GDM1 (cell line): ENCODE results near the gene MYO1G.
A peak's percentile ranks its signal among the peaks of the same experiment; 100 is the strongest.

ENCODE experiments used
- DNase-seq: peaks from one replicate; lab custom pipeline; 2025; lab: John Stamatoyannopoulos, UW

The MYO1G gene

GRCh38 chr7:44981035-44981706 lies 2.4 kb upstream of the MYO1G start:
- no peak for DNase-seq

- no peak for DNase-seq
These were observed 1.7 kb upstream of the MYO1G start for GRCh38 chr7:44980393-44981034.

DNA sequence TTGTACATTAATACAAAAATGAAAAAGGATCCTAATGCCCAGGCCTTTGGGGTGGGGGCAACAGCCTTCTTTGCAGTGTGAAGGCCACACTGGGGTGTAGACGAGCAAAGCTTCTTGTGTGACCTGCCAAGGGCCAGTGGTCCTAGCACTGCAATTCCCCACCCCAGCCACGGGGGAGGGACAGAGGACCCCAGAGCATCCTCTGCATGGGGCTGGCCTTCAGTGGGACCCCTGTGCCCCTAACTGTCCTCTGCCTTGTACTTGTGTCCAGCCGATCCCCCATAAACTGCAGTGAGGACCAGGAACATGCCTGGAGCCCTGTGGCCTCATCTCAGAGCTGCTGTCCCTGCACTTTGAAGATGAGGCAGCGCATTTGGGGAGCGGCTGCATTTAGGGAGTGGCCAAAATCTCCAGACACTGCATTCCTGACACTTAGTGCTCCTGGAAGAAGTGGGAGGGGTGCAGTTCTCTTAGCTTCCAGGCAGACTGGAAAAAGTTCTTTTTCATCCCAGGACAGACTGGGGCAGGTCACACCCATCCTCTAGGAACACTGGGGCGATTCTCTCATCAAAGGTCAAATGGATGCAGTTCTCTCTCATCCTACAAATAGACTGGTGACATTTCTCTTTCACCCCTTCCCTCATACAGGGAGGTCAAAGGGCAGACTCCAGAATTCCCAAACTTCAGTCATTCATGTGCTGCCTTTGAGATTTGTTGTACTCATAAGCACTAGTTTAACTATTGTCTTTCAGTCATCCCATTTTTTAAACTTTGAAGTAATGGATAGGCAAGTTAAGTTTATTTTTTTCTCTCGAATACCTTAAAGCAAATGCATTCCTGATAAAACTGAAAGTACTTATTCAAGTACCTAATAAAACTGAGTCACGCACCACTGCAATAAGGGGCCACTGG lies 922 bp upstream of the MYO1G start:
- no peak for DNase-seq

DNA sequence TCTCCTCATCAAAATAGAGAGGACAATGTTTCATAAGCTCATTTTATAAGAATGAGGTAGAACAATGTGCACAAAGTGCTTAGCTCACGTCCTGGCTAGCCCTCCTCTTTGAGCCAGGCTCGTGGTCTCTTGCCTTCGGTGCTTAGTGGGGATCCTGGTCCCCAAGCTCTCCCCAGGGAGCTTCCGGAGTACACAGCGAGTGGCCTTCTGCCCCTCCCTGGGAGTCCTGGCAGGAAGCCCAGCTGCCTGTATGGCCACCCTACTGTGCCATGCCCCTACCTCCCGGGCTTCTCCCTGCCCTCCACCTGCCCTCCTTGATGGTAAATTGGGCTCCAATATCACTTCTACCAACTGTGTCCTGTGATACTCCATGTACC lies 868 bp downstream of the MYO1G start:
- DNase-seq = no peak

GRCh38 chr7:44977304-44977958 lies 1.4 kb downstream of the MYO1G start:
- DNase-seq = no peak

GRCh38 chr7:44976746-44977196 lies 2.0 kb downstream of the MYO1G start:
- no peak for DNase-seq

GRCh38 chr7:44976040-44976745 lies 2.6 kb downstream of the MYO1G start:
- no peak for DNase-seq

GRCh38 chr7:44975331-44976039 lies 3.3 kb downstream of the MYO1G start:
- DNase-seq = no peak

- DNase-seq = no peak
These were observed 4.3 kb downstream of the MYO1G start for GRCh38 chr7:44974549-44974948.

DNA sequence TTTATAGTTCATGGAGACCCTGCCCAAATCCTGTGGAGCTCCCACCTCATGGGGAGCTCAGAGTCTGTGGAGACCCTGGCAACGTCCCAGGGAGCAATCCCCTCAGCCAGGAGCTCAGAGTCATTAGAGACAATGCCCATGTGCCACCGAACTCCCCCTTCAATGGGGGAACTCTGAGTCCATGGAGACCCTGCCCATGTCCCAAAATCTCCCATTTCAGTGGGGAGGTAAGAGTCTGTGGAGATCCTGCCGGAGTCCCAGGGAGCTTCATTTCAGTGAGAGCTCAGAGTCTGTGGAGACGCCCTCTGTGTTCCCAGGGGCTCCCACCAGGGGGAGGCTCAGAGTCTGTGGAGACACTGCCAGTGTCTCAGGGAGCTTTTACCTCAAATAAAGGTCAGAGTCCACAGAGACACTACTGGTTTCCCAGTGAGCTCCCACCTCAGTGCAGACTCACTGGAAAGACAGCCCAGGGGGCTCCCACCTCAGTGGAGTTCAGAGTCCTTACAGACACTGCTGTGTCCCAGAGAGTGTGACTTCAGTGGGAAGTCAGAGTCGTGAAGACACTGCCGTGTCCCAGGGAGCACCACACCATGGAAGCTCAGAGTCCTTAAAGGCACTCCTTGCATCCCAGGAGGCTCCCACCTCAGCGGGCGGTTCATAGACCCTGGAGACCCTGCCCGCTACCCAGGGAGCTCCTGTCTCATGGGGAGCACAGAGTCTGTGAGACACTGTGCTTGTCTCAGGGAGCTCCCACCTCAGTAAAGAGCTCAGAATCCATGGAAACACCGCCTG lies 5.0 kb downstream of the MYO1G start:
- peak; percentile 12 for DNase-seq

DNA sequence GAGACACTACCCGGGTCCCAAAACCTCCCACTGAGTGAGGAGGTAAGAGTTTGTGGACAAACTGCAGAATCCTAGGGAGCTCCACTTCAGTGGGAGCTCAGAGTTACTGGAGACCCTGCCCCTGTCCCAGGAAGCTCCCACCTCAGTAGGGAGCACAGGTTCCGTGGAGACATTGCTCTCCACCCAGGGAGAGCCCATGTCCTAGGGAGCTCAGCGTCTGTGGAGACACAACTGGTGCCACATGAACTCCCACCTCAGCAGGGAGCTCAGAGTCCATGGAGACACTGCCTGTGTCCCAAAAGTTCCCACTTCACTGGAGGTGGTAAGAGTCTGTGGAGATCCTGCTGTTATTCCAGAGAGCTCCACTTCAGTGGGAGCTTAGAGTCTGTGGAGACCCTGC lies 6.3 kb downstream of the MYO1G start:
- no peak for DNase-seq

DNA sequence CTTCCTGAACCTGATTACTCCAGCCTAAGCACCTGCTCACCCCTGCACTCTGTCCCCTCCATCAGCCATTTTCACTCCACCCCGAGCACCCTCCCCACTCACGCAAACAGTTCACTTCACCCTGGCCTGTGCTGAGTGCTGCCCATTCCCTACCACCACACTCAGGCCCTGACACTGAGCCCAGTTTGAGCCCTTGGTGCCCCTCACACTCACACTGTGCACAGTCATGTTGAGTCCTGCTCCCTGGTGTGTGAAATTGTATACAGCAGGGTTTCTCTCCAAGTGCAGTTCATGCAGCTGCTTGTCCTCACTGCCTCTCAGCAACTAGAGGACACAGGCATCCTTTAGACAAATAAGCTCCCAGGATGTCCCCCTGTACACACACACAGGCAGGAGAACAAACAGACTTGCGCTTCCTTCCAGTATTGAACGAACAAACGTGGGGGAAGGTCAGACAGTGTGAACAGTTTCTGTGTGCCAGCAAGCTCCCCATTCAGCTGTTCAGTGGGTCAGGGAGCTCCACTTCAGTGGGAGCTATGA lies 6.8 kb downstream of the MYO1G start:
- no peak for DNase-seq

DNA sequence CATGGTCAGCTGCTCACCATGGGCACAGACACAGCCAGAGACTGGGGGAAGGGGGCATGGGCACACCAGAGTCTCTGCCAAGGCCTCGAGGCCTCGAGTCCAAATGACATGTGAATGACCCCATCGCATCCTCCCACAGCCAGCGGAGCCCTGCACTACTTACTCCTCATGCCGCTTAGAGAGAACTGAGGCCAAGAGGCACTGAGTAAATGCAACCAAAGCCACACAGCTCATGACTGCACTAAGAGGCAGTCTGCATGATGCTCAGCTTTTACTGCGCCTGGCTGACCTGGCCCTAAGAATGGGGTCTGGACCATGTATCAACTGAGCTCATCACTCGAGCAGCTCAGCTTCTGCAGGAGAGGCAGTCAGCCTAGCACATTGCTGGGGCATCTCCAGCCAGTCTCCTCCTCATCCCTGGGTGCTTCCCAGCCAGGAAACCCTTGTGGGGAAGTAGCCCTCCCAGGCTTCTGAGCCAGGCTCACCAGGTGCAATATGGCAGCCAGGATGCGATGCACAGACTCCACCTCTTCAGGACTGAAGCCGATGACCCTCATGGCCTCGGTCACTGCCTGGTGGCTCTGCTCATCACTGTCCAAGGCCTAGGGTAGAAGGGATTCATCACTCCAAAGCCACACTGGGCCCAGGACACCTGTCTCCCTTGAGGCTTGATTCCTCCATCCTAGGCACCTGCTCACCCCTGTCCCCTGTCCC lies 7.5 kb downstream of the MYO1G start:
- DNase-seq = no peak

- DNase-seq = no peak
These were observed 8.2 kb downstream of the MYO1G start for GRCh38 chr7:44970523-44971051.

DNA sequence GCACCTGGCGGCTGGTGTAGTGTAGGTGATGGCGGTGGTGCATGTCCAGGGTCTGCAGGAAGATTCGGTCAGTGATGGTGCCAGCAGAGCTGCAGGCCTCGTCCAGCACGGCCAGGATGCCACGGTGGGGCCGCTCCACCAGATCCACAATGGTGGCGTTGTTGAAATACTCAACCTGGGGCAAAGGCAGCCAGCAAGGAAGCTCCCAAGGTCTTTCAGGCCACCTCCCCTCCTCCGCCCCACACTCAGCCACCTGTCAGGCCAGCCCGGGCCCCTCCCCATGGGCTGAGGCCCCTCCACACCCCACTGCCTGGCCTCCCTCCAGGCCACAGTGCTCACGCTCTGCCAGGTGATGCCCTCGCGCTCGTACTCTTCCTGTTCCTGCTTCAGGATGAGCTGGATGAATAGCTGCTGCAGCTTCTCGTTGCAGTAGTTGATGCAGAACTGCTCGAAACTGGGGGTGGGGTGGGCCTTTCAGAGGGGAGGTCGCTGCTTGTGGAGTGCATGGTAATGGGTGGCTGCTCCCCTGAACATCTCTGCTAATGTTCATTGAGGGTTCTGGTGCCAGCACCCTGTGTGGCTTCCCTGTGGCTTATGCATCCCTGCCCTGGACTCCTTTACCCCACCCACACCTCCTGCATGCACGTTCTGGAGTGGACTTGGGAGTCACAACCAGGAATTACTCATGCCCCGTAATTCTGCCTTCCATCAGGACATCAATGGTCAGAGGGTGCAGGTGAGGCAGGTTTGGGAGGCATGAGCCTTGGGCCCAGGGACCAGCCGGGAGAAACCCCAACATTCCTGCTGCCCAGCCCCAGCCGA lies 8.9 kb downstream of the MYO1G start:
- no peak for DNase-seq

DNA sequence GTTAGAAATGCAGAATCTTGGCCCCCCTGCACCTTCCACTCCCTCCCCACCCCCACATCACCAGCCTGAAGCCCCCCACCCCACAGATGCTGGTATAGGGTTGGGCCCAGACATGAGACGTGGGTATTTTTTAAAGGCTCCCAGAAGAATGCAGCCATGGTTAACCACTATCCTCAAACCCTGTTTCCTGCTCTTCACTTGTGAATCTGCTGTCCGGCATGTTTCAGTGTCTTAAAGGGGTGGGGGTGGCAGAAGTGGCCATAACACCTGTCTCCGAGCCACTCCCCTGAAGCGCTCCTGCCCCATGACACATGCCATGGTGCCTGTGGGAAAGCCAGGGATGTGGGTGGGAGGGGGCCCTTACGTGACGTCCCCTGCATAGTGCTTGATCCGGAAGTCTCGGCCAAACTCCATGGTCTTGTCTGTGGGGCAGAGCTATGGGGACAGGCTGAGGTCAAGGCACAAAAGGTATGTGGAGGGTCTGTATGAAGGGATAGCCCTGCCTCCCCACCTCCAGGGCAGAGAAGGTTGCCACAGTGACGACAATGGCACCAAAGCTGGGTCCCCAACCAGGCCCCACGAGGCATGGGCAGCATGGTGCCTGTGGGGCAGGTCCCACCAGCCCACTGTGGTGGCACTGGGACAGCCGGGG lies 9.6 kb downstream of the MYO1G start:
- no peak for DNase-seq

DNA sequence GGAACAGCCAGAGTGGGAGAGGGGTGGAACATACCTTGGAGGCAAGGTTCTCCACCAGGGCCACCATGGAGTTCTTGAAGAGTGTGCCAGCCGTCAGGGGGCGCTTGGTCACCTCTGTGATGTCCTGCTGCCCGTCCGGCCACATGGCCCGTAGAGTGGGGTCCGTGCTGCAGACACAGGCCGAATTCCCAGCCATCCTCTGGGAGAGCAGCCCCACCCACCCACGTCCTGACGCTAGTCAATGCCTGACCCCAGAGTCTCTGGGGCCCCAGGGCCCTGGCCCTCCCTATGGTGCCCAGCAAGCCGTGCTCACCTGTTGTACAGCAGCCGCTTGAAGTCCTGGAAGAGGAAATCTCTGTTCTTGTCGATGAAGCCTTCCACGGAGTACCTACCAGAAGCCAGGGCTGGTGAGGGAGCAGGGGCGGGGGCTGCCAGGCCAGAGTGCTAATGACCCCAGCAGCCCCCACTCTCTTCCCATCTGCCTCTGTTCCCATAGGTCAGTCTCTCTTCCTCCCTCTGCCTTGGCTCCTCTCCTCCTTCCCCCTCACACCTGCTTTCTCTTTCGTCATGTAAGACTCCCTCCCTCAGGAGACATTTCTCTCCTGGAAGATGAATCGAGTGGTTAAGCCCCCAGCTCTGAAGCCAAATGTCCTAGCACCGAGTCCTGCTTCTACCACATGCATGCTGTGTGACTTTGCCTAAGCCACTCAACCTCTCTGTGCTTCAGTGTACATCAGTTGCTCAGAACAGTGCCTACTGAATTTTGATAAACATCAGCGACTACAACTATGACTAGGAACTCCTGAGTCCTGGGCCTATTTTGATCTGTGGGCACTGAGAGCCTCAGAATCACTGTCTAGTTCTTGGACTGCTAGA lies 11.0 kb downstream of the MYO1G start:
- DNase-seq = no peak
